Measurements from ENCODE around the gene AMER3. TPM values are rescaled to one million over a fixed set of nuclear protein-coding genes. Genes with fewer than 3 reads are reported as not detected.
A peak's percentile ranks its signal among the peaks of the same experiment; 100 is the strongest.

AMER3 gene
- total and polyA plus RNA-seq, 2 of the 8 experiments (the other 6 are each of a cell fraction or from before 2014, with no cell fraction given) = 0.15 to 0.19 TPM

GRCh38 chr2:130754811-130755210, 529 bp upstream of the AMER3 start:
- H3K4ac ChIP-seq (replicated peaks; ENCODE audit: insufficient read length, low read depth, low read length) = no peak overlapping the region
- no peak overlapping the region for H2BK20ac ChIP-seq (ENCODE audit: low read length)
- H3K56ac ChIP-seq (replicated peaks; ENCODE audit: insufficient read length, low read depth, low read length) = no peak overlapping the region
- no peak for FAIRE-seq
- H3K4me3 ChIP-seq (ENCODE audit: extremely low read depth in 1 of 4, insufficient read depth in 2 of 4, low read depth in 3 of 4, low read length in 4 of 4) = peak overlapping the region; percentile 65 to 82 (median 68); a peak in 7 of 8 replicates
- no peak overlapping the region for H2BK120ac ChIP-seq (replicated peaks; ENCODE audit: low read depth, low read length)
- CTCF ChIA-PET (ENCODE audit: partially characterized antibody) = interaction anchor here (2.5 kb wide), 1 partner anchor 12 kb away, joined by 6 read pairs; no protein-coding TSS in a partner anchor
- 44% methylated on average over 8 of the region's 8 CpGs; no CpG with 5 or more reads in 1 of the 2 experiments for WGBS, 2 experiments (ENCODE audit: extremely low coverage in 1 of 2, insufficient coverage in 1 of 2, insufficient read length in 1 of 2, insufficient replicate concordance in 2 of 2, low coverage in 1 of 2, low lambda C conversion rate in 2 of 2, missing lambda C conversion rate in 1 of 2)
- H2AFZ ChIP-seq (ENCODE audit: low read length) = peak overlapping the region; percentile 72
- peak overlapping the region; percentile 99 for H3K4me2 ChIP-seq (ENCODE audit: insufficient read depth in 1 of 2, low read depth in 2 of 2, low read length in 2 of 2)
- H3K79me1 ChIP-seq (ENCODE audit: low read depth, low read length) = no peaks in the 10 kb centered on the region
- peaks cover 0 to 8% (median 5%) of the 10 kb centered on the region in 4 experiments; a peak in 6 of 7 replicates for H3K4me1 ChIP-seq (replicated peaks in 1 of 4; ENCODE audit: control insufficient read depth in 3 of 4, insufficient read depth in 4 of 4, low read length in 3 of 4)
- H3K23ac ChIP-seq (ENCODE audit: insufficient read length) = no peak overlapping the region
- no peak for TF ChIP-seq TAF7 (optimal IDR thresholded peaks at IDR 0.05; ENCODE audit: borderline replicate concordance, low read depth, low read length)
- peak; percentile 37 for TF ChIP-seq EZH2 (IDR thresholded peaks at IDR 0.05; ENCODE audit: low read depth, low read length, severe bottlenecking)
- H4K8ac ChIP-seq (ENCODE audit: extremely low read depth, insufficient read depth, low read length) = no peak overlapping the region
- no peak overlapping the region for H3K18ac ChIP-seq (ENCODE audit: extremely low read depth, low read length)
- POLR2A ChIA-PET (ENCODE audit: partially characterized antibody) = no interaction called here
- H3K27me3 ChIP-seq (replicated peaks in 1 of 4; ENCODE audit: control insufficient read depth in 3 of 4, extremely low read depth in 1 of 4, insufficient read depth in 3 of 4, low read length in 3 of 4) = peaks cover 2 to 27% (median 21%) of the 10 kb centered on the region in 4 experiments
- H3K36me3 ChIP-seq (ENCODE audit: control insufficient read depth in 2 of 4, insufficient read depth in 4 of 4, low read length in 3 of 4) = no peaks in the 10 kb centered on the region
- no peak overlapping the region for H2BK15ac ChIP-seq (ENCODE audit: low read length)
- no peaks in the 10 kb centered on the region for H3K9me3 ChIP-seq (ENCODE audit: insufficient read depth in 2 of 2, low read depth in 1 of 2, low read length in 1 of 2)
- H3K79me2 ChIP-seq (ENCODE audit: control insufficient read depth in 1 of 2, insufficient read depth in 2 of 2, low read length in 2 of 2) = no peaks in the 10 kb centered on the region
- H4K5ac ChIP-seq (ENCODE audit: insufficient read length, low read depth, low read length) = no peak overlapping the region
- peak overlapping the region in 1 of 4 experiments; percentile 13; a peak in 1 of 7 replicates for H3K9ac ChIP-seq (replicated peaks in 1 of 4; ENCODE audit: extremely low read depth in 1 of 4, low read depth in 3 of 4, low read length in 3 of 4)
- H4K20me1 ChIP-seq (replicated peaks in 1 of 2; ENCODE audit: control insufficient read depth in 1 of 2, insufficient read depth in 2 of 2, low read length in 2 of 2) = peaks cover 0 to 2% of the 10 kb centered on the region in 2 experiments
- no peak overlapping the region for H2BK5ac ChIP-seq (ENCODE audit: low read depth, low read length)
- no peak overlapping the region for H2BK12ac ChIP-seq (ENCODE audit: low read depth, low read length)
- no peak overlapping the region for H4K91ac ChIP-seq (replicated peaks; ENCODE audit: insufficient read length, low read length)
- no peak overlapping the region for H3K14ac ChIP-seq (ENCODE audit: insufficient read length)
- peaks cover 11% of the 10 kb centered on the region for H3K23me2 ChIP-seq (ENCODE audit: low read depth, low read length)
- H3K27ac ChIP-seq (ENCODE audit: low read depth, low read length) = no peak overlapping the region
- DNase-seq (ENCODE audit: low read depth in 1 of 2, low spot score in 2 of 2) = no peak
- no peak overlapping the region for H2AK5ac ChIP-seq (ENCODE audit: low read depth, low read length)

Data from H1 (cell line).